Stimulated activated CD8-positive, alpha-beta memory T cell treated with anti-CD3 and anti-CD28 coated beads, Interleukin-7, amount 100 ng/mL, for 4 hours (primary cell): Measurements from ENCODE around the gene CRACDL.
"Not testable (repeated sequence)": the region's sequence is repeated elsewhere in the genome, so short reads cannot be mapped to it uniquely, and the experiment has no call there.

Source experiments
- DNase-seq, 2 donors: peaks; one replicate each; pipeline ENCODE4 v3.0.0-alpha.2; 2020; ENCODE audit warnings: low read depth in 2 of 2

The CRACDL gene

DNA sequence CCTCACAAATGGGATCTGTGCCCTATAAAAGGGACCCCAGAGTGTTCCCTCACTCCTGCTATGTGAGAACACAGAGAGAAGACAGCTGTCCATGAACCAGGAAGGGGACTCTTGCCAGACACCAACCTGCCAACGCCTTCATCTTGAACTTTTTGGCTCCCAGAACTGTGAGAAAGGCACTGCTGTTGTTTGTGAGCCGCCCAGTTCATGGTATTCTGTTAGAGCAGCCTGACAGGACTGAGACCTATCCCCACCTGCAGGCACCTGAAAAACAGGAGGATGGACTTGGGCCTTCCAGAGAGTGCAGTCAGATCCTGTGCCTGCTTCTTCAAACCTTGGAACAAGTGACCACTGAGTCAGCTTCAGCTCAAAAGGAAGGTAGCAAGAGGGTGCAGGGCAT is 51.4 kb downstream of the CRACDL start:
- no peak for DNase-seq

- no peak for DNase-seq
Measured at GRCh38 chr2:98883780-98884211, 52.2 kb downstream of the CRACDL start.

DNA sequence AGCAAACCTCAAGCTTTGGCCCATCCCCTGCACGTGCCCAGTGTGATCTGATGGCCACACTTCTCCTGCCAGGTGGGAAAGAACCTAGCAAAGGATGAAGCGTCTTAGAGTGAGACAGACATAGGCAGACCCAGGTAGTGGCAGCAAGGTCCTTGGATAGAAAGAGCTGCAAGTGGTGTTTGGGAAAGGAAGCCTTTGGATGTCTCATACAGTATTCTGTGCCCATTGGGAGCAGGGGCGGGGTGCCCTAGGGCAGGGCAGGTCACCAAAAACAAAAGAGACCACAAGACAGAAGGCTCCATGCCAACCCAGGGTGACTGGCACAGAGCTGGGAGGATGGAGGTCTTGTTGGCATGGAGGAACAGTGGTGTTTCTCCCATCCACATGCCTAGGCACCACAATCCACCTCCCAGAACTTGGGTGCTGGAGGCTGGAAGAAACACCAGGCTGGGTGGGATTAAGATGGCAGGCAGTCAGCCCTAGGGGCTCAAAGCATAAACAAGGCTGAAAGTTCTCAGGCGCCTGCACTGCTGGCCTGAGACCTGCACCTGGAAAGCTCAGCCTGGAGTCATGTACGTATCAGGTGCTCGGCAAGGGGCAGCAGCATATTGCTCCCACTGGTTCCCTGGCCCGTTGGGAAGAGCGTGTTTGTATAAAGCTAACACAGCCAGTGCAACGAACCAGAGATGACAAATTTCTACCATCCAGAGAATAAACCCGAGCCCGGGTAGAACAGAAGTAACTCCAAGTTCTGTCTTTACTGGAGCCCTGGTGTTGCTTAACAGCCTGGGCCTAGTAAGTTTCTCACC is 52.9 kb downstream of the CRACDL start:
- DNase-seq = no peak

GRCh38 chr2:98882368-98882767 is 53.7 kb downstream of the CRACDL start:
- no peak for DNase-seq

- DNase-seq = no peak
Measured at GRCh38 chr2:98881153-98881650, 54.8 kb downstream of the CRACDL start.

DNA sequence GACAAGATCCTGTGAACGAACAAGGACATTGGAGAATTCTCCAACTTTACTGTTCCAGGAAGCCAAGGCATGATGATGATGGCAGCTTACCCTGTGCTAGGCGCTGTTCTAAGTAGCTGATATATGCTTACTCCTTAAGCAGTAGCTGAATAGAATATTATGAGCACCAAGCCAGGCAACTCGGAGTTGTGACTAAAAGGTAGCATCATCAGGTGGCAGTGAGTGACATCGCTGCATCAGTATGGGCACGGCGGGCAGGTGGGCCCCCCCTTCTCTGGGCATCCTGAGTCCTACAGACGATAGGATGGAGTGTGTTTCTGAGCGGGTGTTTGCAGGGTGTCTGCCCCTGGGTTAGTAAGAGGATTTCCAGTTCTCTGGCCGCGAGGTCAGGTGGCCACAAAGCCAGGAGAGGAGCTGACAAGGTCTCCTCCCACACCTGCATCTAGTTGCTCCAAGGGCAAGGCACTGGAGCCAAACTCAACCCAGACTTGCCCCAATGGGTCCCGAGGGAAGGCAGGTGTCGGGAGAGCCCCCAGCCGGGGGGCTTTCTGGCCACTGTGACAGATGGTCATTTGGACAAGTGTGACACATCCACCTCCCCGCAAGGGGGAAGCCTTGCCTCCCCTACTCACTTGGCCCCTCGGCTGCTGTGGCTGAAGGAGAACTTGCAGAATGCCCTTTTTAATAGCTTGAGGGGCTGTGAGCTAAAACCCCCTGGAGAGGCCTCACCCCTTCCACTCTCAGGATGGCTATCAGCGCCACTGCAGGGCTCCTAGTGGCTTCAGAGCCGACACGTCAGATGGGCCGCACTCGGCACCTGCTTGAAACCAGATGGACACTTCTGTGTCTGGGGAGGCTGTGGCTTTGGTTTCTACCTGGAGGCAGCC is 55.5 kb downstream of the CRACDL start:
- no peak for DNase-seq

- DNase-seq = not testable (repeated sequence)
Measured at GRCh38 chr2:98877658-98878057, 58.4 kb downstream of the CRACDL start.

DNA sequence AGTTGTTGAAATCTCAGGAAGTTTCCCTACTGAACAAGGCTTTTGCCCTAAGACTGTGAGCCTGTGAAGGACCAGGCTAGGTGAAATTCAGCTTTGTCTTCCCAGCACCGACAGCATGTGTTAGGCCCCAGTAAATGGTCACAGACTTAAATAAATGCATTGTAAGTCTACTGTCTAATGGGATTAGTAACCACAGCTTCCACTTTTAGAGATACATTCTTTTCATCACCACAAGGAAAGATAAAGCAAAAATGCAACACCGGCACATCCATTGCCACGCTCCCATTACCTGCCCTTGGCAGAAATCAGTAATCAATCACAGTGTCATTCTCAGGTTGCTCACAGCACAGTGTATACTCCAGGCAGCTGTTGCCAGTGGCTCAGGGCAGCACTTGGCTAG is 59.3 kb downstream of the CRACDL start:
- no peak for DNase-seq

DNA sequence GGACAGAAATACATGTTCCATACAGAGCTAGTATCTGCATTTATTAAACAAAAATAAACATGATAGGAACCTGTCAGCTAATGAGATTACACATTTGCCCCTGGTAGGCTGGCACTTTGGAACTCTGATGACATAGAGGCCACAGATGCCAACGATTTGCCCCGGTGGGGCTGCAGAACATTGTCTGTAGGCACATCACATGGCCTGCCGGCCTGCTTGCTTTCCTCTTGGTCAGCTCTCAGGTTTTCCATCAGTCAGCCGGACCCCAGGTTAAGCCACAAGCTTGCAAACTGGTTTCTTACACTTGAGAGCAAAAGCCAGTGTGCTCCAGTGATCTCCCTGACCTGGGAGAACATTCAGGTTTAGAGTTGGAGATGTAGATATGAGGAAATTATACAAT is 60.3 kb downstream of the CRACDL start:
- DNase-seq = no peak

DNA sequence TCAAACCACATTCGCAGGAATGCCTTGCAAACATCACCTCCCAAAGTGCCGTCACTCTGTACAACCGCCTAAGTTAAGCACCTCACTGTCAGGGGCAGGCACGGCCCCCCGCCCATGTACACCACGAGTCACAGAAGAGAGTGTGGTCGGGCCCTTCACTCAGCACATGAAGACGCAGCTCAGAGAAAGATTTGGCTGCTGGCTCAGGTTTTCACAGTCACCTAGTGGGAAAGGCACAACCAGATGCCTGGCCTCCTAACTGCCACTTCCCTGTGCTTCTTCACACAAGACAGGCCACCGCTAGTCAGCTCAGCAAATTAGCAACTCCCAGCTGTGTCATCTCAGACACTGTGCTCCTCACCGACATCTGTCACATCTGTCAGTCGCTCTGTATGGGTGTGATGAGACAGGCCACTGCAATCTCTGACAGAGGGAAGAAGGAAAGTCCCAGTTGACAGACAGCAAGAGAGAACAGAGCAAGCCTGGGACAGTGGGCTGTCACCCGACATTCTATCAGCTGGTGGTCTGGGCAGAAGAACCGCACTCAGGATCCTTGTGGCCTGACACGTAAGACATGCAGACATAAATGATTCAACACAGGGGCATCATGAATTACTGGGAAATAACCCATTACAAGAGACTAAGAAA is 60.8 kb downstream of the CRACDL start:
- no peak for DNase-seq

DNA sequence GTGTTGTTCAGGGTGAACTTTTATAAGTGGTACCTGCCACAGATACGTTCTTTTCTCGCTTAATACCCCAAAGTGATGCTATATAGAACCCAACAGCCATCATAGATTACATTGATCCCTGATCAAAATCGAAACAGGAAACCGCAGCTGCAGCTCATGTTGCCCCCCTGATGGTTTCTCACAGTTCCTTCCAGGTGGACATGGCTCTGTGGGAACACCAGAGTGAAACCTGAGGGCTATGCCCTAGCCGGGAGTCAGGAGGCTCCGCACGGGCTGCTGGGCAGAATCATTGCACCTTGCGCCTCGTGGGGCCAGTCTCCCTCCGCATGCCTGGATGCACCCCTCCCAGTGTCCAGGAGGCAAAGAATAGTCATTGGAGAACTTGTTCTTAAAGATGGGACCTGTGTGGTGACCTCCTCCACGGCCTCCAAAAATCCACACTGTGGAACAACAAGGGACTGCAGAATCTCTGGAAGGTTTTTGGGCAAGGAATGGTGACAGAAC is 61.8 kb downstream of the CRACDL start:
- no peak for DNase-seq

DNA sequence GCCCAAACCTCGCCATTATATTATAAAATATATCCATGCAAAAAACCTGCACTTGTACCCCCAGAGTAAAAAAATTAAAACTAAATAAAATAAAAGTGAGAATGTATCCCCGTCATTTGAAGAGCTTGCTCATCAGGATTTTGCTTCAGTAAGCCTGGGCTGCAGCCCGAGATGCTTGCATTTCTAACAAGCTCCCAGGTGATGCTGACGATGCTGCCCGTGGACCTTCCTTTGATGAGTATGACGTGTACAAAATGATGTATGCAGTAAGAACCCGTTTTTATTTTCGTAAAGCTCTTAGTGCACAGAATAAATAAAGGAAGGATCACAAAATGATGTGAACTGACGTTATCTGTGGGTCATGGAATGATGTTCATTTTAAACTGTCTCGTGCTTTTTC is 63.5 kb downstream of the CRACDL start:
- DNase-seq = no peak

DNA sequence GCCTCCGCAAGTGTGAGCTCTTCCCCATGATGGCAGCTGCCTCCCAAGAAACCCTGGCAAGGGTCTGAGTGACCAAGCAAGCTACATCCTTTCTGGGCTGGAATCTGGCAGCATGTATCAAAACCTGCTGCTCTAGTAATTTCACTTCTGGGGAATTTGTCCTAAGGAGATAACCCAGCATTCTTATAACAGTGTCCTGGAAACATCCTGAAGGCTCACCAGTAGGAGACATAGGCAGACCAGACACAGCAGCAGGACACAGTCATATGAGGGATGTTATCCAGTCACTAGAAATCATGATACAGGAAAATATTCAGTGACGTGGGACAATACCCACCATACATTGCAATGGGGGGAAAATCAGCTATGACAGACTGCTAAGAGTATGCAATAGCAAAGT is 64.5 kb downstream of the CRACDL start:
- DNase-seq = no peak

GRCh38 chr2:98870516-98871158 is 65.4 kb downstream of the CRACDL start:
- no peak for DNase-seq

- no peak for DNase-seq
Measured at GRCh38 chr2:98869870-98870269, 66.2 kb downstream of the CRACDL start.

- DNase-seq = no peak
Measured at GRCh38 chr2:98869272-98869641, 66.8 kb downstream of the CRACDL start.

DNA sequence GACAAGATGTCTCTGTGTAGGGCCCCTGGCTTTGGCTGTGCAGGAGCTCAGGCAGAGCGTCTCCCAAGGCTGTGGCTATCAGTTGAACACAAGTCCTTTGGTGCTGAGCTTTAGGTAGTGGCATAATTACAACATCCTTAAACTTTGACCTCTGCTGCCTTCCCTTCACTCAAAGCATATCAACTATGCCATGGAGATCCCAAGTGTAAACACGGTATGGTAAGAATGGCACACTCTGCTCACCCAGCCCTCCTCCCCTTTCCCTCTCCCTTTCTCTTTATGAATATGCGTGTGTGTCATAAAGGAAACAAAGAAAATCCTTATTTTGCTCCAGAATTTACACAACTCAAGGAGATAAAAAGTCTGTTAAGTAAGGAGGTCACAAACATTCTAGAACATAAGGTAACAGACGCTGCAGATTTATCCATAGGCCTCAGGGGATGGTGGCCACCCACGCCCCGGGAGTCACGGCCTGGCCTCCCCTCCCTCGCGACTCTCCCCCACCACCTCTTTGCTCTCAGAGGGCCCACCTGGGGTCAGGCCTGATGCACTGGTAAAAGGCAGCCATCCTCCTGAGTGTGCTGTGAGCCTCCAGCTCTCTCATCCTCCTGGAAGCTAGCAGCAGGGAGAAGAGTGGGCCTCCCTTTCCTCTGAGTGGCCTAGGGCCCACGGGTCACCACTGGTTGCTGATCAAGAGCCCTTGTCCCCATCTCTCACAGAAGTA is 67.3 kb downstream of the CRACDL start:
- no peak for DNase-seq

- DNase-seq = no peak
Measured at GRCh38 chr2:98867539-98868309, 68.3 kb downstream of the CRACDL start.

- no peak for DNase-seq
Measured at GRCh38 chr2:98866033-98866432, 70.0 kb downstream of the CRACDL start.

- no peak for DNase-seq
Measured at GRCh38 chr2:98861601-98862000, 74.4 kb downstream of the CRACDL start.
